Ovary (tissue), 3 donors: ENCODE data around the gene CCR9.

Experiments
- CTCF ChIP-seq, 3 donors: fragments of 450-650 bp in 2 of 3; fragments of 200-600 bp in 1 of 3; IDR thresholded peaks; one replicate each; pipeline versions ENCODE4 v1.5.1 to v1.8.0; 2016 to 2022; ENCODE audit warnings: antibody characterized with exemption in 3 of 3, mild to moderate bottlenecking in 1 of 3
- EP300 ChIP-seq: sonication (generic); formaldehyde crosslinking; IDR thresholded peaks from one replicate; pipeline ENCODE4 v1.6.1; 2017; ENCODE audit warnings: antibody characterized with exemption
- POLR2A ChIP-seq: fragments of 450-650 bp; IDR thresholded peaks from one replicate; pipeline ENCODE4 v1.6.1; 2017; ENCODE audit warnings: antibody characterized with exemption, mild to moderate bottlenecking, moderate library complexity
- donor health status: DM: no; HTN: no; CAD: no.

GRCh38 chr3:45929042-45929679 lies 42.8 kb downstream of the CCR9 start:
- no peak for TF ChIP-seq CTCF (IDR thresholded peaks at IDR 0.05)
- no peak for TF ChIP-seq POLR2A
- no peak for TF ChIP-seq EP300
